ENCODE results near the gene FIGLA.

Gene FIGLA

GRCh38 chr2:70771446-70771845, 19.0 kb downstream of the FIGLA start:
- no peak for DNase-seq (ENCODE audit: low read depth)

GRCh38 chr2:70769450-70769849, 21.0 kb downstream of the FIGLA start:
- no peak for DNase-seq (ENCODE audit: low read depth)

- no peak for DNase-seq (ENCODE audit: low read depth)
Observed at GRCh38 chr2:70768590-70769085, 21.8 kb downstream of the FIGLA start.

GRCh38 chr2:70767699-70768589, 22.5 kb downstream of the FIGLA start, which contains the start of gene ADD2:
Gene ADD2 (minus strand): TSS chr2:70768200. CDS start chr2:70706408, 61,792 bp downstream.
- DNase-seq (ENCODE audit: low read depth), result no peak

- no peak for DNase-seq (ENCODE audit: low read depth)
Observed at GRCh38 chr2:70767079-70767698, 23.3 kb downstream of the FIGLA start.

- no peak for DNase-seq (ENCODE audit: low read depth)
Observed at GRCh38 chr2:70766357-70767078, 23.9 kb downstream of the FIGLA start.

GRCh38 chr2:70765507-70765906, 24.9 kb downstream of the FIGLA start:
- no peak for DNase-seq (ENCODE audit: low read depth)

GRCh38 chr2:70759446-70759845, 31.0 kb downstream of the FIGLA start:
- DNase-seq (ENCODE audit: low read depth), result no peak

- DNase-seq (ENCODE audit: low read depth), result no peak
Observed at GRCh38 chr2:70757966-70758365, 32.5 kb downstream of the FIGLA start.

- DNase-seq (ENCODE audit: low read depth), result no peak
Observed at GRCh38 chr2:70757360-70757759, 33.1 kb downstream of the FIGLA start.

GRCh38 chr2:70756128-70756527, 34.3 kb downstream of the FIGLA start:
- DNase-seq (ENCODE audit: low read depth), result no peak

- DNase-seq (ENCODE audit: low read depth), result no peak
Observed at GRCh38 chr2:70753902-70754301, 36.5 kb downstream of the FIGLA start.

- DNase-seq (ENCODE audit: low read depth), result no peak
Observed at GRCh38 chr2:70753031-70753430, 37.4 kb downstream of the FIGLA start.

- no peak for DNase-seq (ENCODE audit: low read depth)
Observed at GRCh38 chr2:70752396-70752795, 38.0 kb downstream of the FIGLA start.

GRCh38 chr2:70751881-70752280, 38.6 kb downstream of the FIGLA start:
- no peak for DNase-seq (ENCODE audit: low read depth)

GRCh38 chr2:70750320-70750719, 40.1 kb downstream of the FIGLA start:
- DNase-seq (ENCODE audit: low read depth), result no peak

- DNase-seq (ENCODE audit: low read depth), result no peak
Observed at GRCh38 chr2:70748002-70748784, 42.2 kb downstream of the FIGLA start.

GRCh38 chr2:70747284-70747683, 43.2 kb downstream of the FIGLA start:
- DNase-seq (ENCODE audit: low read depth), result no peak

GRCh38 chr2:70746094-70746974, 44.1 kb downstream of the FIGLA start:
- no peak for DNase-seq (ENCODE audit: low read depth)

GRCh38 chr2:70745276-70745825, 45.1 kb downstream of the FIGLA start:
- DNase-seq (ENCODE audit: low read depth), result no peak
